ENCODE results near the gene ARMC8.

ARMC8 gene

GRCh38 chr3:138245026-138245425 is 57.9 kb downstream of the ARMC8 start:
- TF ChIP-seq ZNF70 (CRISPR knock-in tag; IDR thresholded peaks at IDR 0.05) (no peak), ESRRG (CRISPR knock-in tag; IDR thresholded peaks at IDR 0.05) (no peak), RARB (CRISPR knock-in tag; IDR thresholded peaks at IDR 0.05) (no peak), CSRNP3 (CRISPR knock-in tag; IDR thresholded peaks at IDR 0.05) (no peak), TSHZ2 (CRISPR knock-in tag; IDR thresholded peaks at IDR 0.05) (no peak), ZNF8 (CRISPR knock-in tag; IDR thresholded peaks at IDR 0.05) (no peak), BACH2 (CRISPR knock-in tag; IDR thresholded peaks at IDR 0.05; ENCODE audit: borderline replicate concordance) (no peak), PATZ1 (CRISPR knock-in tag; IDR thresholded peaks at IDR 0.05; ENCODE audit: borderline replicate concordance) (no peak), ZFP30 (CRISPR knock-in tag; IDR thresholded peaks at IDR 0.05) (no peak), POU6F1 (CRISPR knock-in tag; IDR thresholded peaks at IDR 0.05; ENCODE audit: borderline replicate concordance, low read depth) (no peak), PPARA (CRISPR knock-in tag; IDR thresholded peaks at IDR 0.05; ENCODE audit: borderline replicate concordance) (no peak), ZC3H10 (CRISPR knock-in tag; IDR thresholded peaks at IDR 0.05) (no peak), ISL1 (CRISPR knock-in tag; IDR thresholded peaks at IDR 0.05) (no peak), ZFP3 (CRISPR knock-in tag; IDR thresholded peaks at IDR 0.05) (no peak), ARNTL (CRISPR knock-in tag; IDR thresholded peaks at IDR 0.05; ENCODE audit: borderline replicate concordance, low read depth) (no peak), TCF4 (CRISPR knock-in tag; IDR thresholded peaks at IDR 0.05; ENCODE audit: borderline replicate concordance) (no peak), SNAI2 (CRISPR knock-in tag; IDR thresholded peaks at IDR 0.05) (no peak), TOX (CRISPR knock-in tag; IDR thresholded peaks at IDR 0.05; ENCODE audit: borderline replicate concordance) (no peak), OSR1 (CRISPR knock-in tag; IDR thresholded peaks at IDR 0.05) (no peak), CREB5 (CRISPR knock-in tag; IDR thresholded peaks at IDR 0.05; ENCODE audit: low read depth) (no peak)
- ATAC-seq, result no peak

- ATAC-seq, result no peak
- no peak for TF ChIP-seq CSRNP3 (CRISPR knock-in tag; IDR thresholded peaks at IDR 0.05)
Observed at GRCh38 chr3:138249636-138250035, 62.5 kb downstream of the ARMC8 start.

GRCh38 chr3:138253609-138254008 is 66.5 kb downstream of the ARMC8 start:
- TF ChIP-seq POU6F1 (CRISPR knock-in tag; IDR thresholded peaks at IDR 0.05; ENCODE audit: borderline replicate concordance, low read depth) (no peak), TCF4 (CRISPR knock-in tag; IDR thresholded peaks at IDR 0.05; ENCODE audit: borderline replicate concordance) (no peak), ZC3H10 (CRISPR knock-in tag; IDR thresholded peaks at IDR 0.05) (no peak), TSHZ2 (CRISPR knock-in tag; IDR thresholded peaks at IDR 0.05) (no peak), ZNF565 (CRISPR knock-in tag; conservative IDR thresholded peaks at IDR 0.05; ENCODE audit: low read depth) (no peak)
- ATAC-seq, result no peak
